B cell (primary cell): ENCODE data around the gene GNG7. TPM values are rescaled to one million over a fixed set of nuclear protein-coding genes. Genes with fewer than 3 reads are reported as not detected.

Experiments
- ATAC-seq: fragments of 200-7000 bp; cut with Tn5 transposase; one replicate; pipeline ENCODE4 v1.10.0; 2021; ENCODE audit warnings: low read depth, mild to moderate bottlenecking, moderate number of reproducible peaks, moderate library complexity
- CTCF ChIA-PET: fragments of 350-600 bp; sonication (Branson Sonifier 250); formaldehyde crosslinking; loops from one replicate; lab custom pipeline; 2021; ENCODE audit warnings: antibody characterized with exemption, inconsistent platforms; lab: Charles Lee
- POLR2A ChIA-PET: fragments of 350-600 bp; sonication (Branson Sonifier 250); formaldehyde crosslinking; loops from one replicate; lab custom pipeline; 2021; ENCODE audit warnings: antibody characterized with exemption; lab: Charles Lee
- DNase-seq: peaks from one replicate; pipeline ENCODE4 v3.0.0; 2013
- H2AFZ ChIP-seq: 2 replicates; pipeline ENCODE4 v1.6.1; 2012; ENCODE audit warnings: mild to moderate bottlenecking, low read depth, low read length; ENCODE audit not compliant: insufficient read depth, poor library complexity, severe bottlenecking
- H3K27ac ChIP-seq, 2 donors: 1 replicate in 1 of 2; 2 replicates in 1 of 2; pipeline ENCODE4 v1.5.1; 2012 to 2013; ENCODE audit warnings: low read length in 2 of 2, mild to moderate bottlenecking in 2 of 2, moderate library complexity in 1 of 2
- H3K27me3 ChIP-seq, 4 experiments: fragments of 200-600 bp in 1 of 4; sonication (generic) in 1 of 4; replicated peaks in 1 of 4; 1 replicate in 2 of 4; 2 replicates in 2 of 4; pipeline versions ENCODE4 v1.6.1 to v1.7.0; 2013 to 2016; ENCODE audit warnings: low read length in 3 of 4, mild to moderate bottlenecking in 2 of 4, mixed read lengths in 1 of 4, moderate library complexity in 1 of 4; ENCODE audit not compliant: insufficient read depth in 4 of 4, control insufficient read depth in 3 of 4; ENCODE audit errors: control extremely low read depth in 1 of 4
- H3K36me3 ChIP-seq, 2 experiments: replicated peaks in 1 of 2; 1 replicate in 1 of 2; 2 replicates in 1 of 2; pipeline versions ENCODE4 v1.6.1 to v1.7.1; 2013; ENCODE audit warnings: low read length in 1 of 2; ENCODE audit not compliant: insufficient read depth in 2 of 2, control insufficient read depth in 1 of 2; ENCODE audit errors: control extremely low read depth in 1 of 2, extremely low read depth in 1 of 2
- H3K4me1 ChIP-seq, 2 donors: fragments of 200-600 bp in 1 of 2; sonication (generic) in 1 of 2; 1 replicate in 1 of 2; 2 replicates in 1 of 2; pipeline versions ENCODE4 v1.5.1 to v1.6.1; 2013 to 2017; ENCODE audit warnings: low read length in 2 of 2; ENCODE audit not compliant: control insufficient read depth in 2 of 2, insufficient read depth in 2 of 2
- H3K4me2 ChIP-seq: replicated peaks from 2 replicates; pipeline ENCODE3; 2012; ENCODE audit warnings: mild to moderate bottlenecking, low read depth, low read length; ENCODE audit not compliant: poor library complexity, severe bottlenecking
- H3K4me3 ChIP-seq, 5 experiments: fragments of 200-600 bp in 1 of 5; sonication (generic) in 1 of 5; 1 replicate in 3 of 5; 2 replicates in 2 of 5; pipeline versions ENCODE4 v1.5.1 to v1.7.0; 2011 to 2016; ENCODE audit warnings: low read length in 4 of 5, mild to moderate bottlenecking in 4 of 5, low read depth in 2 of 5, control low read depth in 1 of 5, moderate library complexity in 1 of 5; ENCODE audit not compliant: insufficient read depth in 1 of 5; ENCODE audit errors: control extremely low read depth in 1 of 5, extremely low read depth in 1 of 5
- H3K79me2 ChIP-seq: fragments of 200-600 bp; sonication (generic); one replicate; pipeline ENCODE4 v1.6.0; 2016; ENCODE audit warnings: low read length; ENCODE audit not compliant: control insufficient read depth, insufficient read depth
- H3K9ac ChIP-seq: fragments of 200-600 bp; sonication (generic); 2 replicates; pipeline ENCODE4 v1.6.1; 2017; ENCODE audit warnings: mild to moderate bottlenecking, low read length, moderate library complexity
- H3K9me3 ChIP-seq, 3 donors: one replicate each; pipeline versions ENCODE4 v1.6.1 to v1.7.1; 2013; ENCODE audit warnings: low read length in 2 of 3; ENCODE audit not compliant: control insufficient read depth in 2 of 3, insufficient read depth in 1 of 3; ENCODE audit errors: control extremely low read depth in 1 of 3
- H4K20me1 ChIP-seq: 2 replicates; pipeline ENCODE4 v1.6.0; 2012; ENCODE audit warnings: mild to moderate bottlenecking, low read length; ENCODE audit not compliant: insufficient read depth, control insufficient read depth, poor library complexity, severe bottlenecking
- H3K27ac Mint-ChIP-seq: one replicate; pipeline ENCODE4 v1.8.0; 2021; ENCODE audit warnings: mixed read lengths
- H3K27me3 Mint-ChIP-seq: one replicate; pipeline ENCODE4 v1.8.0; 2021; ENCODE audit warnings: mixed read lengths
- H3K4me1 Mint-ChIP-seq: one replicate; pipeline ENCODE4 v1.8.0; 2021; ENCODE audit warnings: mixed read lengths
- H3K4me3 Mint-ChIP-seq: one replicate; pipeline ENCODE4 v1.8.0; 2021; ENCODE audit warnings: mixed read lengths
- H3K9me3 Mint-ChIP-seq: one replicate; pipeline ENCODE4 v1.8.0; 2022; ENCODE audit warnings: mixed read lengths; ENCODE audit not compliant: insufficient read depth
- CTCF ChIP-seq: fragments of 200-600 bp; IDR thresholded peaks from one replicate; pipeline ENCODE4 v1.8.0; 2022; ENCODE audit warnings: antibody characterized with exemption, mild to moderate bottlenecking
- EZH2 ChIP-seq: IDR thresholded peaks from 2 replicates; pipeline ENCODE4 v1.6.1; 2012; ENCODE audit warnings: borderline replicate concordance, low read depth, mild to moderate bottlenecking, moderate library complexity, low read length; ENCODE audit not compliant: insufficient read depth, poor library complexity, severe bottlenecking
- WGBS: methylation state at CpG from one replicate; pipeline ENCODE4 v1.1.5; 2013; ENCODE audit warnings: missing lambda C conversion rate; ENCODE audit not compliant: insufficient coverage; 5-methylcytosine and 5-hydroxymethylcytosine counted together
- intact Hi-C: fragments of 100-400 bp; cut with micrococcal nuclease; formaldehyde crosslinking; loops from one replicate; pipeline ENCODE4 v1.10.0; 2022
- polyA plus RNA-seq: library from polyadenylated mRNA; depleted of rRNA; stranded (reverse); fragments of >200 nt; gene quantifications from 2 replicates; pipeline ENCODE4 v1.2.3, GENCODE V29; 2012
- total RNA-seq, 2 donors: library from RNA; stranded (reverse); fragments of 120-200 nt in 1 of 2; gene quantifications; 1 replicate in 1 of 2; 2 replicates in 1 of 2; pipeline versions ENCODE4 v1.2.3 to v1.2.4, GENCODE V29; 2013 to 2022

Gene GNG7
- total and polyA plus RNA-seq, 2 donors (not counting 1 experiment from before 2014, with no cell fraction given): 76.3 to 153 TPM

DNA sequence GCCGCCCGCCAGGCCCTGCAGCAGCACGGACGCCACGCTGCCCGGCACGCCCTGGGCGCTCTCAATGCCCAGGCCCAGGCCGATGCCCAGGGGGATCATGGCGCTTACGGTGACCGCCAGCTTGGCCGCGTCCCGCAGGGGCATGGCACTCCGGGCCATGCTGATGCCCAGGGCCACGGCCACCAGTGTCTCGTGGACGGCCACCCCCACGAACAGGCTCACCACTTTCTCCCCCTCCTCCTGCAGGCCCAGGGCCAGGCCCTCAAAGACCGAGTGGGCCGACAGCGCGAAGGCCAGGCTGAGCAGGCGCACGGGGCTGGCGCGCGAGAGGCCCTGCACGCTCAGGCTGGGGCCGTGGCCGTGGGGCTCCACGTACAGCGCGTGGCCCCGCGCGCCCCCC is 30.4 kb upstream of the GNG7 start:
- no peak for DNase-seq
- WGBS: 97% methylated on average over 37 of the region's 38 CpGs
- TF ChIP-seq CTCF: no peak
- TF ChIP-seq EZH2: no peak
- no peaks in the 10 kb centered on the region for H3K9me3 Mint-ChIP-seq
- Histone ChIP-seq H3K36me3 (peaks cover 5 to 35% of the 10 kb centered on the region in 2 experiments), H3K9me3 (peaks cover 0 to 14% (median 0%) of the 10 kb centered on the region in 3 donors), H3K27me3 (no peaks in the 10 kb centered on the region), H4K20me1 (peaks cover 21% of the 10 kb centered on the region), H3K4me3 (no peak overlapping the region), H3K4me1 (peaks cover 0 to 5% of the 10 kb centered on the region in 2 donors), H3K9ac (no peak overlapping the region), H2AFZ (no peak overlapping the region), H3K27ac (no peak overlapping the region), H3K79me2 (peaks cover 33% of the 10 kb centered on the region), H3K4me2 (no peak overlapping the region)
- no peaks in the 10 kb centered on the region for H3K27me3 Mint-ChIP-seq
- peaks cover 24% of the 10 kb centered on the region for H3K4me1 Mint-ChIP-seq
- no peak for ATAC-seq
- H3K27ac Mint-ChIP-seq: no peak overlapping the region
- intact Hi-C loops: no loop called here
- ChIA-PET POLR2A (no interaction called here), CTCF (no interaction called here)
- no peak overlapping the region for H3K4me3 Mint-ChIP-seq

DNA sequence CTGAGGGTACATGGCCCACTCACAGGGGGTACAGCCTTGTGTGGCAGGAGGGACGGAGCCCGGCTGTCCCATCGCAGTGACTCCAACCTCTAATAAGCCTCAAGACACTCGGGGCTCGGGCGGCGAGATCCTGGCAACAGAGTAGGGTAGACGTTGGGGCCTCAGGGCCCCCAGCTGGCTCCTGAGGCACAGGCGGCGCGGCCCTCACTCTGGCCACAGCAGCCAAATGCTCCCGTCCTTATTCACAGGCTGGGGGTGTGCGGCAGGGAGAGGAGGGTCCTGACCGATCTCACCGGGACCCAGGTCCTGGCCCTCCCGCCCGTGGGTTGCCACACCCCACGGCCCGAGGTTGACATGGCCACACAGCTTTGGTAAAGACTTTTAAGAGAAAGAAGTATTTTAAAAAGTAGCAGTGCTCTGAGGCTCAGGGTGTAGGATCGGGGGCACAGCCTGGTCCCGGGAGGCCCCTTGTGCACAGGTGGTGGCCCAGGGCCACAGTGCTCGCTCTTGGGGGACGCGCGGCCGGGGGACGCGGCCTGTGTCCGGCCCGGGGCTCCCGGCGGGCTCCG is 29.7 kb upstream of the GNG7 start:
- peaks cover 33% of the 10 kb centered on the region for H3K79me2 ChIP-seq
- H3K27me3 ChIP-seq: no peaks in the 10 kb centered on the region
- ATAC-seq: no peak
- intact Hi-C loops: no loop called here
- 95% methylated on average over 19 of the region's 33 CpGs for WGBS
- TF ChIP-seq CTCF (no peak), EZH2 (no peak)
- no peak overlapping the region for H3K9ac ChIP-seq
- no peak overlapping the region for H2AFZ ChIP-seq
- peaks cover 21% of the 10 kb centered on the region for H4K20me1 ChIP-seq
- H3K4me3 Mint-ChIP-seq: no peak overlapping the region
- H3K36me3 ChIP-seq: peaks cover 5 to 35% of the 10 kb centered on the region in 2 experiments
- H3K4me3 ChIP-seq: no peak overlapping the region
- no peaks in the 10 kb centered on the region for H3K27me3 Mint-ChIP-seq
- H3K27ac Mint-ChIP-seq: no peak overlapping the region
- H3K4me2 ChIP-seq: no peak overlapping the region
- CTCF ChIA-PET: interaction anchor here (1.6 kb wide), 1 partner anchor 84 kb away, joined by 6 read pairs; no protein-coding TSS in a partner anchor
- DNase-seq: no peak
- POLR2A ChIA-PET: no interaction called here
- peaks cover 27% of the 10 kb centered on the region for H3K4me1 Mint-ChIP-seq
- no peaks in the 10 kb centered on the region for H3K9me3 Mint-ChIP-seq
- peaks cover under 1 to 7% of the 10 kb centered on the region in 2 donors for H3K4me1 ChIP-seq
- H3K9me3 ChIP-seq: peaks cover 0 to 14% (median 0%) of the 10 kb centered on the region in 3 donors
- no peak overlapping the region for H3K27ac ChIP-seq
